ENCODE results near the gene RITA1. TPM values are rescaled to one million over a fixed set of nuclear protein-coding genes. Genes with fewer than 3 reads are reported as not detected.
A peak's percentile ranks its signal among the peaks of the same experiment; 100 is the strongest.

Gene RITA1
- total RNA-seq, 1 experiment from 2014 or later = 20.7 TPM

- DNase-seq (ENCODE audit: low read depth, low spot score) (no peak), ATAC-seq (no peak)
- H3K4me2 ChIP-seq (ENCODE audit: low read length) = no peak overlapping the region
- no TSS peak for BruUV-seq (replicated peaks)
- no peaks in the 10 kb centered on the region for H3K9me3 ChIP-seq (ENCODE audit: control insufficient read depth in 1 of 2, insufficient read depth in 1 of 2, low read depth in 1 of 2, low read length in 2 of 2)
- intact Hi-C loops (cut with micrococcal nuclease) = no loop called here
- ChIA-PET CTCF (no interaction called here), RAD21 (ENCODE audit: low non-redundant PET in 1 of 2, low total read pairs in 2 of 2, uncharacterized antibody in 2 of 2, unreplicated experiment in 2 of 2) (no interaction called here), POLR2A (no interaction called here)
- H3K27me3 ChIP-seq (ENCODE audit: insufficient read depth, low read length) = no peaks in the 10 kb centered on the region
- peaks cover 22 to 26% of the 10 kb centered on the region in 2 experiments for H3K4me1 ChIP-seq (ENCODE audit: control insufficient read depth in 1 of 2, insufficient read depth in 2 of 2, low read length in 2 of 2)
- no peak overlapping the region for H2AFZ ChIP-seq (ENCODE audit: low read depth, low read length, poor library complexity, severe bottlenecking)
- TF ChIP-seq RAD21 (IDR thresholded peaks at IDR 0.05; ENCODE audit: low read depth) (no peak), REST (IDR thresholded peaks at IDR 0.05; ENCODE audit: low read depth) (no peak)
- no peaks in the 10 kb centered on the region for H3K36me3 ChIP-seq (ENCODE audit: control insufficient read depth in 1 of 2, insufficient read depth in 2 of 2, low read length in 2 of 2)
- H3K9me2 ChIP-seq (ENCODE audit: insufficient read depth) = no peaks in the 10 kb centered on the region
- H3K9ac ChIP-seq (ENCODE audit: low read length) = no peak overlapping the region
- H4K20me1 ChIP-seq (ENCODE audit: insufficient read depth) = no peaks in the 10 kb centered on the region
- no peak overlapping the region for H3K4me3 ChIP-seq (replicated peaks in 1 of 2; ENCODE audit: low read depth in 1 of 2, low read length in 2 of 2)
- no peak overlapping the region for H3K27ac ChIP-seq (ENCODE audit: low read depth, low read length)
- no peaks in the 10 kb centered on the region for H3K79me2 ChIP-seq (ENCODE audit: insufficient read depth, low read length)
Observed at GRCh38 chr12:113211160-113211559, 25.6 kb downstream of the RITA1 start.

DNA sequence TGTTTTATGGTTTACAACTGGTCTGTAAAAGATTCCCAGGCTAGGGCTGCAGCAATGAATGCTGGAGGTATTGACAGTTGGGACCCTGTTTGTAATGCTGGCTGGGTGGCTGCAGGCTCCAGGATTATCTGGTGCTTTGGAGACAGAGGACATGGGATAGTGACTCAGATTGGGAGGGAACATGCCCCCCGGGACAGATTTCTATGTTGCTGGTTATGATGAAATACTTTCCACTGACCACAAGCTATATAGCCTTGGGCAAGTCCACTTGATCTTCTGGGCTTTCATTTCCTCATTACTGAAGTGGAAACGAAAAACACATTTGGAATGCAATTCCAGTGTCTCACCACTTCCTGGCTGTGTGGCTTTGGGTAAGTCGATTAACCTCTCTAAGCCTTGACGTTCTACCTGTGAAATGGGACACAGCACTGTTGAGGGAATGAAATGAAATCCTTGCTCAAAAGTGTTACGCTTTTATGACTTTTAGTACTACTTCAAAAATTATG lies 29.4 kb downstream of the RITA1 start:
- Histone ChIP-seq H3K4me3 (replicated peaks in 1 of 2; ENCODE audit: low read depth in 1 of 2, low read length in 2 of 2) (no peak overlapping the region), H3K79me2 (ENCODE audit: insufficient read depth, low read length) (no peaks in the 10 kb centered on the region), H3K27me3 (ENCODE audit: insufficient read depth, low read length) (no peaks in the 10 kb centered on the region), H4K20me1 (ENCODE audit: insufficient read depth) (no peaks in the 10 kb centered on the region), H3K9me3 (ENCODE audit: control insufficient read depth in 1 of 2, insufficient read depth in 1 of 2, low read depth in 1 of 2, low read length in 2 of 2) (no peaks in the 10 kb centered on the region), H3K4me2 (ENCODE audit: low read length) (peak overlapping the region; percentile 62), H3K27ac (ENCODE audit: low read depth, low read length) (peak overlapping the region; percentile 45; the same call in 1 of the 2 replicates), H2AFZ (ENCODE audit: low read depth, low read length, poor library complexity, severe bottlenecking) (no peak overlapping the region), H3K9me2 (ENCODE audit: insufficient read depth) (no peaks in the 10 kb centered on the region), H3K36me3 (ENCODE audit: control insufficient read depth in 1 of 2, insufficient read depth in 2 of 2, low read length in 2 of 2) (no peaks in the 10 kb centered on the region), H3K9ac (ENCODE audit: low read length) (peak overlapping the region; percentile 29; the same call in 1 of the 2 replicates), H3K4me1 (ENCODE audit: control insufficient read depth in 1 of 2, insufficient read depth in 2 of 2, low read length in 2 of 2) (peaks cover 27 to 41% of the 10 kb centered on the region in 2 experiments)
- ChIA-PET POLR2A (no interaction called here), CTCF (no interaction called here), RAD21 (ENCODE audit: low non-redundant PET in 1 of 2, low total read pairs in 2 of 2, uncharacterized antibody in 2 of 2, unreplicated experiment in 2 of 2) (no interaction called here)
- intact Hi-C loops (cut with micrococcal nuclease) = no loop called here
- BruUV-seq (replicated peaks) = no TSS peak
- peak; percentile 93 for DNase-seq (ENCODE audit: low read depth, low spot score)
- ATAC-seq = peak; percentile 91
- TF ChIP-seq YY1 (IDR thresholded peaks at IDR 0.05; ENCODE audit: extremely low read depth, insufficient replicate concordance, low read depth, low read length) (peak; percentile 53), EGR1 (IDR thresholded peaks at IDR 0.05; ENCODE audit: low read depth) (0 out of 2 replicates have a peak, but pooled peaks have one; percentile 10), REST (IDR thresholded peaks at IDR 0.05; ENCODE audit: low read depth) (no peak), FOSL1 (IDR thresholded peaks at IDR 0.05; ENCODE audit: low read depth) (peak; percentile 88), SRF (IDR thresholded peaks at IDR 0.05; ENCODE audit: low read depth) (peak; percentile 51; the same call in 1 of the 2 replicates), ZFX (IDR thresholded peaks at IDR 0.05) (no peak), CEBPB (IDR thresholded peaks at IDR 0.05; ENCODE audit: low read depth) (peak; percentile 99), ZBTB33 (IDR thresholded peaks at IDR 0.05; ENCODE audit: extremely low read depth, insufficient replicate concordance, low read length) (peak; percentile 60), SP1 (IDR thresholded peaks at IDR 0.05; ENCODE audit: low read depth) (peak; percentile 93)
